GM19452 (cell line): ENCODE results near the gene USE1.

ENCODE experiments used
- ATAC-seq: cut with Tn5 transposase; IDR thresholded peaks from one replicate; pipeline ENCODE4 v1.9.1; 2021; ENCODE audit not compliant: unreplicated experiment

The USE1 gene

GRCh38 chr19:17205237-17206140, 9.7 kb upstream of the USE1 start:
- ATAC-seq = no peak

- ATAC-seq = no peak
These were observed 8.2 kb upstream of the USE1 start for GRCh38 chr19:17206736-17207581.

GRCh38 chr19:17209126-17210036, 5.8 kb upstream of the USE1 start:
- ATAC-seq = no peak

- ATAC-seq = no peak
These were observed 4.9 kb upstream of the USE1 start for GRCh38 chr19:17210296-17210695.

- no peak for ATAC-seq
These were observed 3.4 kb upstream of the USE1 start for GRCh38 chr19:17211547-17212446.

- no peak for ATAC-seq
These were observed 1.8 kb upstream of the USE1 start for GRCh38 chr19:17213334-17213733.

- ATAC-seq = no peak
These were observed 540 bp upstream of the USE1 start for GRCh38 chr19:17214508-17215126.

- ATAC-seq = no peak
These were observed 1.0 kb downstream of the USE1 start for GRCh38 chr19:17216058-17216670.

- no peak for ATAC-seq
These were observed 4.1 kb downstream of the USE1 start for GRCh38 chr19:17219286-17219685.

- ATAC-seq = no peak
These were observed 5.1 kb downstream of the USE1 start for GRCh38 chr19:17220207-17220758.

GRCh38 chr19:17225053-17225452, 9.9 kb downstream of the USE1 start:
- ATAC-seq = no peak

- peak; percentile 86 for ATAC-seq
These were observed 11.1 kb downstream of the USE1 start, which contains the start of gene OCEL1 for GRCh38 chr19:17226002-17226933. Gene OCEL1 (plus strand): TSS chr19:17226226. CDS start chr19:17226248, 22 bp downstream.

- ATAC-seq = no peak
These were observed 12.7 kb downstream of the USE1 start for GRCh38 chr19:17227798-17228367.

- ATAC-seq = no peak
These were observed 14.7 kb downstream of the USE1 start for GRCh38 chr19:17229890-17230289.

- ATAC-seq = no peak
These were observed 17.1 kb downstream of the USE1 start for GRCh38 chr19:17232258-17232657.

- no peak for ATAC-seq
These were observed 19.7 kb downstream of the USE1 start for GRCh38 chr19:17234911-17235299.

GRCh38 chr19:17235300-17235970, 20.3 kb downstream of the USE1 start:
- ATAC-seq = peak; percentile 53
